Activated CD4-positive, alpha-beta T cell treated with anti-CD3 and anti-CD28 coated beads, Interleukin-2, amount 50 U/mL, for 4 hours (primary cell): ENCODE data around the gene EPHA6.

Experiments
- DNase-seq, 2 experiments: peaks; one replicate each; pipeline ENCODE4 v3.0.0-alpha.2; 2020

Gene EPHA6

GRCh38 chr3:96813820-96814650, at the start of gene EPHA6:
Gene EPHA6 (plus strand): TSS chr3:96814594.
- DNase-seq, result no peak

GRCh38 chr3:96776818-96777217, 37.6 kb upstream of the EPHA6 start:
- no peak for DNase-seq

- no peak for DNase-seq
Observed at GRCh38 chr3:96779810-96780209, 34.6 kb upstream of the EPHA6 start.

GRCh38 chr3:96796101-96796500, 18.3 kb upstream of the EPHA6 start:
- no peak for DNase-seq

- DNase-seq, result no peak
Observed at GRCh38 chr3:96803870-96804269, 10.5 kb upstream of the EPHA6 start.

- DNase-seq, result no peak
Observed at GRCh38 chr3:96806341-96806740, 8.1 kb upstream of the EPHA6 start.

GRCh38 chr3:96813134-96813819, 1.1 kb upstream of the EPHA6 start:
- DNase-seq, result no peak

- no peak for DNase-seq
Observed at GRCh38 chr3:96814651-96815567, 515 bp downstream of the EPHA6 start.

- DNase-seq, result no peak
Observed at GRCh38 chr3:96831175-96831574, 16.8 kb downstream of the EPHA6 start.

- DNase-seq, result no peak
Observed at GRCh38 chr3:96833301-96833700, 18.9 kb downstream of the EPHA6 start.

GRCh38 chr3:96836153-96836915, 21.9 kb downstream of the EPHA6 start:
- no peak for DNase-seq

- DNase-seq, result no peak
Observed at GRCh38 chr3:96843505-96844203, 29.3 kb downstream of the EPHA6 start.

GRCh38 chr3:96844204-96844514, 29.8 kb downstream of the EPHA6 start:
- no peak for DNase-seq

GRCh38 chr3:96852849-96853248, 38.5 kb downstream of the EPHA6 start:
- DNase-seq, result no peak

GRCh38 chr3:96860882-96861281, 46.5 kb downstream of the EPHA6 start:
- DNase-seq, result no peak

- no peak for DNase-seq
Observed at GRCh38 chr3:96863129-96863740, 48.8 kb downstream of the EPHA6 start.

- DNase-seq, result no peak
Observed at GRCh38 chr3:96865605-96866004, 51.2 kb downstream of the EPHA6 start.

GRCh38 chr3:96869316-96869715, 54.9 kb downstream of the EPHA6 start:
- DNase-seq, result no peak

- no peak for DNase-seq
Observed at GRCh38 chr3:96877510-96877909, 63.1 kb downstream of the EPHA6 start.

- no peak for DNase-seq
Observed at GRCh38 chr3:96900031-96900430, 85.6 kb downstream of the EPHA6 start.

GRCh38 chr3:96900566-96900965, 86.2 kb downstream of the EPHA6 start:
- no peak for DNase-seq

- DNase-seq, result no peak
Observed at GRCh38 chr3:96915445-96915844, 101.1 kb downstream of the EPHA6 start.
